BJ (cell line): ENCODE measurements around the gene SEMA6D. TPM values are rescaled to one million over a fixed set of nuclear protein-coding genes. Genes with fewer than 3 reads are reported as not detected.

Experiments used
- CTCF ChIA-PET: fragments of 350-600 bp; formaldehyde crosslinking; extraction: SDS; loops from one replicate; lab custom pipeline; 2021; ENCODE audit warnings: antibody characterized with exemption, inconsistent platforms; lab: Yijun Ruan, JAX
- POLR2A ChIA-PET: fragments of 300-600 bp; sonication (Branson Sonifier 250); formaldehyde crosslinking; extraction: SDS; loops from one replicate; lab custom pipeline; 2021; ENCODE audit warnings: antibody characterized with exemption; lab: Charles Lee
- DNase-seq: peaks from one replicate; pipeline ENCODE4 v3.0.0-alpha.2; 2011; ENCODE audit warnings: low read depth
- H3K27me3 ChIP-seq: 2 replicates; pipeline ENCODE4 v1.6.0; 2011; ENCODE audit warnings: low read length; ENCODE audit not compliant: control insufficient read depth, insufficient read depth
- H3K36me3 ChIP-seq: 2 replicates; pipeline ENCODE4 v1.5.1; 2011; ENCODE audit warnings: low read length; ENCODE audit not compliant: control insufficient read depth, insufficient read depth
- H3K4me3 ChIP-seq: 2 replicates; pipeline ENCODE4 v1.5.1; 2011; ENCODE audit warnings: low read depth, mild to moderate bottlenecking, control low read depth, low read length
- polyA plus RNA-seq: library from polyadenylated mRNA; depleted of rRNA; stranded (reverse); fragments of >200 nt; gene quantifications from 2 replicates; pipeline ENCODE4 v1.2.3, GENCODE V29; 2011
- TF ChIP-seq, protein P1 (sequence below): IDR thresholded peaks from 2 replicates; pipeline ENCODE4 v1.5.1; 2011; ENCODE audit warnings: low read depth, mild to moderate bottlenecking, control low read depth, inconsistent platforms, low read length, moderate library complexity; ENCODE audit not compliant: insufficient read depth

Gene SEMA6D
- polyA plus RNA-seq, 1 experiment = 1.1 TPM

DNA sequence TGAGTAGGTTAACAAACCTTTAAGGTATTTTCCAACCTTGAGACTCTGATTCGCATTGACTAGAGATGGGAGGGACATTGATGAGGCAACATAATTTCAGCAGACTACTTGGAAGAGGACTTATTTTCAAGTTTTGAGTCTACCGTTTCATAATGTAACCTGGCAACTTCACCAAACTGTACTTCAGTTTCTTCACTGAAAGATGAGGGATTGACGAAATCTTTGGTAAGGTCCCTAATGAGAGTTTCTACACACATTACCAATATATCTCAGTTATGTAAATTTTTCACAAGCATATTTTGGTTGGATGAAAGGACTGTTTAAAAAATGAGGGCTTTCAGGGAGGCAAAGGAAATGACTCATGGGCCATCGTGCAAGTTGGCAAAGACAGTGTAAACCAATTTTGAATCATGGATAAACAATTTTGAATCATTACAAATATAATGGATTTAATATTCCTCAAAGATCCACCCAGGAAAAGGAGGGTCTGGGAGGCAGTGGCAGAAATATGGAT is 28.7 kb upstream of the SEMA6D start:
- ChIA-PET POLR2A (interaction anchor here (0.6 kb wide), 1 partner anchor 467 kb away, joined by 4 read pairs; no protein-coding TSS in a partner anchor), CTCF (no interaction called here)
- TF ChIP-seq, protein P1, sequence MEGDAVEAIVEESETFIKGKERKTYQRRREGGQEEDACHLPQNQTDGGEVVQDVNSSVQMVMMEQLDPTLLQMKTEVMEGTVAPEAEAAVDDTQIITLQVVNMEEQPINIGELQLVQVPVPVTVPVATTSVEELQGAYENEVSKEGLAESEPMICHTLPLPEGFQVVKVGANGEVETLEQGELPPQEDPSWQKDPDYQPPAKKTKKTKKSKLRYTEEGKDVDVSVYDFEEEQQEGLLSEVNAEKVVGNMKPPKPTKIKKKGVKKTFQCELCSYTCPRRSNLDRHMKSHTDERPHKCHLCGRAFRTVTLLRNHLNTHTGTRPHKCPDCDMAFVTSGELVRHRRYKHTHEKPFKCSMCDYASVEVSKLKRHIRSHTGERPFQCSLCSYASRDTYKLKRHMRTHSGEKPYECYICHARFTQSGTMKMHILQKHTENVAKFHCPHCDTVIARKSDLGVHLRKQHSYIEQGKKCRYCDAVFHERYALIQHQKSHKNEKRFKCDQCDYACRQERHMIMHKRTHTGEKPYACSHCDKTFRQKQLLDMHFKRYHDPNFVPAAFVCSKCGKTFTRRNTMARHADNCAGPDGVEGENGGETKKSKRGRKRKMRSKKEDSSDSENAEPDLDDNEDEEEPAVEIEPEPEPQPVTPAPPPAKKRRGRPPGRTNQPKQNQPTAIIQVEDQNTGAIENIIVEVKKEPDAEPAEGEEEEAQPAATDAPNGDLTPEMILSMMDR = no peak
- H3K36me3 ChIP-seq = no peaks in the 10 kb centered on the region
- no peak overlapping the region for H3K4me3 ChIP-seq
- peak; percentile 9 for DNase-seq
- H3K27me3 ChIP-seq = no peaks in the 10 kb centered on the region

- Histone ChIP-seq H3K4me3 (no peak overlapping the region), H3K36me3 (no peaks in the 10 kb centered on the region), H3K27me3 (no peaks in the 10 kb centered on the region)
- no peak for DNase-seq
- POLR2A ChIA-PET = no interaction called here
- CTCF ChIA-PET = no interaction called here
- TF ChIP-seq, protein P1 = no peak
Measured at GRCh38 chr15:47689660-47690059, 27.6 kb upstream of the SEMA6D start.

DNA sequence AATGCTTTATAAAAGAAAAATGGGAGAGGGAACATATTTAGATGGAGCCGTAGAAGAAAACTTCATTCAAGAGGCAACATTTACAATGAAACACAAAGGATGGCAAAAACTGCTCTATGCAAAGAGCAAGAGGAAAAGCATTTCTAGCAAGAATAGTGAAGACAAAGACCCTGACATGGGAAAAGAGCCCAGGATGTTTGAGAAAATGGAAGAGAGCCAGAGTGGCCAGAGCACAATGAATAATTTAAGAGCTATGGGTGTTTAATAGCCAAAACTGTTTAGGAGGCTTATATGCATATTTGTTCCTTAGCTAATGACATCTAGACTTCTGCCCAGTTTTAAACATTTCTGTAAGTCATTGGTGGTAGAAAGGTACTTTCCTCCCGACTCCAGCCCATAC is 25.4 kb upstream of the SEMA6D start:
- TF ChIP-seq, protein P1 = no peak
- no peaks in the 10 kb centered on the region for H3K27me3 ChIP-seq
- H3K4me3 ChIP-seq = no peak overlapping the region
- DNase-seq = no peak
- no peaks in the 10 kb centered on the region for H3K36me3 ChIP-seq
- ChIA-PET POLR2A (no interaction called here), CTCF (interaction anchor here (2.4 kb wide), 1 partner anchor 19 kb away, joined by 7 read pairs; no protein-coding TSS in a partner anchor)

- DNase-seq = no peak
- Histone ChIP-seq H3K36me3 (no peaks in the 10 kb centered on the region), H3K4me3 (no peak overlapping the region), H3K27me3 (no peaks in the 10 kb centered on the region)
- CTCF ChIA-PET = no interaction called here
- TF ChIP-seq, protein P1 = no peak
- POLR2A ChIA-PET = no interaction called here
Measured at GRCh38 chr15:47696351-47696750, 21.0 kb upstream of the SEMA6D start.

GRCh38 chr15:47705281-47705997 is 11.9 kb upstream of the SEMA6D start:
- ChIA-PET POLR2A (no interaction called here), CTCF (interaction anchor here (0.5 to 1.5 kb wide), 2 partner anchors 202 to 282 kb away, joined by 3 to 4 read pairs; no protein-coding TSS in a partner anchor)
- H3K36me3 ChIP-seq = no peaks in the 10 kb centered on the region

More at GRCh38 chr15:47705281-47705997, 11.9 kb upstream of the SEMA6D start:
- DNase-seq = no peak
- Histone ChIP-seq H3K27me3 (no peaks in the 10 kb centered on the region), H3K4me3 (no peak overlapping the region)
- TF ChIP-seq, protein P1 = no peak
